Stimulated activated naive CD4-positive, alpha-beta T cell (primary cell): Measurements from ENCODE around the gene CUL4A.
"Not testable (repeated sequence)": the region's sequence is repeated elsewhere in the genome, so short reads cannot be mapped to it uniquely, and the experiment has no call there.

ENCODE experiments used
- DNase-seq, 6 experiments: peaks; one replicate each; lab custom pipeline; 2025; lab: John Stamatoyannopoulos, UW

CUL4A gene

GRCh38 chr13:113239357-113239756 lies 29.9 kb downstream of the CUL4A start:
- no peak for DNase-seq

GRCh38 chr13:113239986-113240385 lies 30.6 kb downstream of the CUL4A start:
- DNase-seq = no peak

- DNase-seq = not testable (repeated sequence)
Observed at GRCh38 chr13:113241623-113242022, 32.2 kb downstream of the CUL4A start.

GRCh38 chr13:113243847-113244246 lies 34.4 kb downstream of the CUL4A start:
- DNase-seq = no peak

- DNase-seq = no peak
Observed at GRCh38 chr13:113245849-113246796, 36.7 kb downstream of the CUL4A start.

- no peak for DNase-seq
Observed at GRCh38 chr13:113252516-113253095, 43.2 kb downstream of the CUL4A start.

- not testable (repeated sequence) for DNase-seq
Observed at GRCh38 chr13:113257908-113258307, 48.5 kb downstream of the CUL4A start.

GRCh38 chr13:113258321-113259054 lies 49.1 kb downstream of the CUL4A start:
- no peak for DNase-seq

- DNase-seq = no peak
Observed at GRCh38 chr13:113260996-113261395, 51.6 kb downstream of the CUL4A start.

- not testable (repeated sequence) for DNase-seq
Observed at GRCh38 chr13:113263016-113263415, 53.6 kb downstream of the CUL4A start.

GRCh38 chr13:113267642-113268405 lies 58.4 kb downstream of the CUL4A start:
- DNase-seq = no peak

GRCh38 chr13:113272031-113272430 lies 62.6 kb downstream of the CUL4A start:
- no peak for DNase-seq

GRCh38 chr13:113272701-113273181 lies 63.3 kb downstream of the CUL4A start:
- no peak for DNase-seq

- DNase-seq = no peak
Observed at GRCh38 chr13:113273321-113273720, 63.9 kb downstream of the CUL4A start.

- no peak for DNase-seq
Observed at GRCh38 chr13:113273851-113274590, 64.6 kb downstream of the CUL4A start.

GRCh38 chr13:113274721-113275120 lies 65.3 kb downstream of the CUL4A start:
- no peak for DNase-seq

GRCh38 chr13:113275387-113275786 lies 66.0 kb downstream of the CUL4A start:
- peak; percentile 5 to 56 (median 24) for DNase-seq

GRCh38 chr13:113280126-113280525 lies 70.7 kb downstream of the CUL4A start:
- DNase-seq = no peak

GRCh38 chr13:113283904-113284303 lies 74.5 kb downstream of the CUL4A start:
- no peak for DNase-seq

- no peak for DNase-seq
Observed at GRCh38 chr13:113288880-113289279, 79.5 kb downstream of the CUL4A start.

- DNase-seq = no peak
Observed at GRCh38 chr13:113291129-113291528, 81.7 kb downstream of the CUL4A start.
